H9 (cell line): ENCODE data around the gene C19orf25. TPM values are rescaled to one million over a fixed set of nuclear protein-coding genes. Genes with fewer than 3 reads are reported as not detected.

ENCODE experiments used
- DNase-seq: peaks from one replicate; pipeline ENCODE4 v3.0.0-alpha.2; 2017
- H2AFZ ChIP-seq: one replicate; pipeline ENCODE4 v1.6.1; 2013; ENCODE audit warnings: mild to moderate bottlenecking, low read length, control low read depth, moderate library complexity
- H2AK5ac ChIP-seq: 2 replicates; pipeline ENCODE4 v1.6.1; 2013; ENCODE audit warnings: low read length, control low read depth, mixed read lengths; ENCODE audit not compliant: insufficient read length
- H2BK120ac ChIP-seq: one replicate; pipeline ENCODE4 v1.6.1; 2013; ENCODE audit warnings: low read depth, mild to moderate bottlenecking, low read length, control low read depth, inconsistent platforms; ENCODE audit not compliant: poor library complexity, severe bottlenecking
- H2BK12ac ChIP-seq: 2 replicates; pipeline ENCODE4 v1.6.1; 2013; ENCODE audit warnings: low read length, control low read depth, mixed read lengths, low read depth; ENCODE audit not compliant: insufficient read length
- H2BK15ac ChIP-seq: 2 replicates; pipeline ENCODE4 v1.6.1; 2013; ENCODE audit warnings: low read depth, low read length, control low read depth
- H2BK20ac ChIP-seq: one replicate; pipeline ENCODE4 v1.6.1; 2013; ENCODE audit warnings: low read depth, mild to moderate bottlenecking, low read length, control low read depth, inconsistent platforms; ENCODE audit not compliant: poor library complexity, severe bottlenecking
- H2BK5ac ChIP-seq: 2 replicates; pipeline ENCODE4 v1.6.1; 2013; ENCODE audit warnings: low read length, control low read depth, mixed read lengths; ENCODE audit not compliant: insufficient read length
- H3K14ac ChIP-seq: 2 replicates; pipeline ENCODE4 v1.6.1; 2013; ENCODE audit warnings: low read length, control low read depth; ENCODE audit not compliant: insufficient read depth
- H3K18ac ChIP-seq: 2 replicates; pipeline ENCODE4 v1.6.1; 2013; ENCODE audit warnings: low read depth, mild to moderate bottlenecking, mixed read lengths, low read length, control low read depth; ENCODE audit not compliant: insufficient read length
- H3K23ac ChIP-seq: 2 replicates; pipeline ENCODE4 v1.6.1; 2013; ENCODE audit warnings: low read length, control low read depth, mixed read lengths, low read depth; ENCODE audit not compliant: insufficient read length
- H3K23me2 ChIP-seq: 2 replicates; pipeline ENCODE4 v1.6.1; 2013; ENCODE audit warnings: low read depth, mild to moderate bottlenecking, mixed read lengths, low read length, control low read depth; ENCODE audit not compliant: insufficient read length, poor library complexity, severe bottlenecking
- H3K27ac ChIP-seq: 2 replicates; pipeline ENCODE4 v1.5.1; 2013; ENCODE audit warnings: low read length, control low read depth, mixed read lengths, low read depth; ENCODE audit not compliant: insufficient read length
- H3K27me3 ChIP-seq: 2 replicates; pipeline ENCODE4 v1.6.1; 2013; ENCODE audit warnings: low read length, control low read depth, inconsistent platforms; ENCODE audit not compliant: insufficient read depth
- H3K4ac ChIP-seq: 2 replicates; pipeline ENCODE4 v1.6.1; 2013; ENCODE audit warnings: low read depth, mild to moderate bottlenecking, control low read depth, inconsistent platforms, low read length, moderate library complexity
- H3K4me1 ChIP-seq: 2 replicates; pipeline ENCODE4 v1.6.1; 2013; ENCODE audit warnings: low read length, control low read depth, inconsistent platforms; ENCODE audit not compliant: insufficient read depth
- H3K4me2 ChIP-seq: 2 replicates; pipeline ENCODE4 v1.6.1; 2013; ENCODE audit warnings: low read length, control low read depth, mixed read lengths; ENCODE audit not compliant: insufficient read length, insufficient read depth
- H3K56ac ChIP-seq: 2 replicates; pipeline ENCODE4 v1.6.1; 2013; ENCODE audit warnings: low read depth, mild to moderate bottlenecking, mixed read lengths, low read length, control low read depth; ENCODE audit not compliant: insufficient read length
- H3K79me1 ChIP-seq: 2 replicates; pipeline ENCODE4 v1.6.1; 2013; ENCODE audit warnings: low read depth, mild to moderate bottlenecking, moderate library complexity, low read length, control low read depth, inconsistent platforms; ENCODE audit not compliant: insufficient read depth, poor library complexity, severe bottlenecking
- H3K79me2 ChIP-seq: 2 replicates; pipeline ENCODE4 v1.6.1; 2013; ENCODE audit warnings: low read length, control low read depth, inconsistent platforms; ENCODE audit not compliant: insufficient read depth
- H3K9ac ChIP-seq: 2 replicates; pipeline ENCODE4 v1.6.1; 2013; ENCODE audit warnings: low read length, control low read depth, mixed read lengths; ENCODE audit not compliant: insufficient read length; ENCODE audit errors: extremely low read depth
- H3K9me3 ChIP-seq: one replicate; pipeline ENCODE4 v1.6.1; 2013; ENCODE audit warnings: low read depth, low read length, inconsistent platforms; ENCODE audit not compliant: control insufficient read depth
- H3T11ph ChIP-seq: one replicate; pipeline ENCODE4 v1.6.1; 2013; ENCODE audit warnings: mild to moderate bottlenecking, low read length, control low read depth, inconsistent platforms
- H4K20me1 ChIP-seq: one replicate; pipeline ENCODE4 v1.6.1; 2013; ENCODE audit not compliant: control insufficient read depth, insufficient read length, insufficient read depth
- H4K5ac ChIP-seq: 2 replicates; pipeline ENCODE4 v1.6.1; 2013; ENCODE audit warnings: low read depth, mild to moderate bottlenecking, mixed read lengths, low read length, control low read depth; ENCODE audit not compliant: insufficient read length
- H4K8ac ChIP-seq: replicated peaks from 2 replicates; pipeline ENCODE4 v1.6.1; 2013; ENCODE audit warnings: low read length, control low read depth, mixed read lengths, low read depth; ENCODE audit not compliant: insufficient read length
- H4K91ac ChIP-seq: 2 replicates; pipeline ENCODE4 v1.6.1; 2013; ENCODE audit warnings: low read depth, mild to moderate bottlenecking, moderate library complexity, mixed read lengths, low read length, control low read depth; ENCODE audit not compliant: insufficient read length
- H3K27ac Mint-ChIP-seq, 3 experiments: 2 replicates in 2 of 3; 3 replicates in 1 of 3; pipeline ENCODE4 v1.8.0; 2020 to 2021; ENCODE audit warnings: mixed read lengths in 3 of 3, mild to moderate bottlenecking in 1 of 3, moderate library complexity in 1 of 3
- H3K27me3 Mint-ChIP-seq: 2 replicates; pipeline ENCODE4 v1.8.0; 2021; ENCODE audit warnings: low read depth, mild to moderate bottlenecking, moderate library complexity, mixed read lengths
- H3K36me3 Mint-ChIP-seq, 3 experiments: 2 replicates in 2 of 3; 3 replicates in 1 of 3; pipeline ENCODE4 v1.8.0; 2020 to 2021; ENCODE audit warnings: low read depth in 3 of 3, mixed read lengths in 3 of 3; ENCODE audit not compliant: insufficient read depth in 1 of 3
- H3K4me1 Mint-ChIP-seq, 2 experiments: 2 replicates each; pipeline ENCODE4 v1.8.0; 2020; ENCODE audit warnings: mixed read lengths in 2 of 2
- H3K4me3 Mint-ChIP-seq, 2 experiments: 2 replicates in 1 of 2; 3 replicates in 1 of 2; pipeline ENCODE4 v1.8.0; 2020 to 2021; ENCODE audit warnings: mild to moderate bottlenecking in 2 of 2, mixed read lengths in 2 of 2, moderate library complexity in 1 of 2
- H3K9me3 Mint-ChIP-seq, 2 experiments: 2 replicates in 1 of 2; 3 replicates in 1 of 2; pipeline ENCODE4 v1.8.0; 2020; ENCODE audit warnings: mild to moderate bottlenecking in 2 of 2, mixed read lengths in 2 of 2, moderate library complexity in 1 of 2
- WGBS: extraction: QIAGEN DNeasy Blood & Tissue Kit; methylation state at CpG from one replicate; pipeline ENCODE4 v1.1.7; 2013; ENCODE audit warnings: missing lambda C conversion rate, low lambda C conversion rate, mixed read lengths; ENCODE audit not compliant: insufficient read length; ENCODE audit errors: extremely low coverage; 5-methylcytosine and 5-hydroxymethylcytosine counted together
- total RNA-seq: library from RNA; stranded (reverse); gene quantifications from 2 replicates; pipeline ENCODE4 v1.2.1, GENCODE V29; 2021
- TF ChIP-seq, protein P1 (sequence below): fragments of 200-600 bp; sonication (generic); conservative IDR thresholded peaks from 3 replicates; pipeline ENCODE4 v1.8.0; 2021; ENCODE audit warnings: antibody characterized with exemption, mild to moderate bottlenecking

The C19orf25 gene
- total RNA-seq, 1 experiment from 2014 or later: 36.8 TPM

DNA sequence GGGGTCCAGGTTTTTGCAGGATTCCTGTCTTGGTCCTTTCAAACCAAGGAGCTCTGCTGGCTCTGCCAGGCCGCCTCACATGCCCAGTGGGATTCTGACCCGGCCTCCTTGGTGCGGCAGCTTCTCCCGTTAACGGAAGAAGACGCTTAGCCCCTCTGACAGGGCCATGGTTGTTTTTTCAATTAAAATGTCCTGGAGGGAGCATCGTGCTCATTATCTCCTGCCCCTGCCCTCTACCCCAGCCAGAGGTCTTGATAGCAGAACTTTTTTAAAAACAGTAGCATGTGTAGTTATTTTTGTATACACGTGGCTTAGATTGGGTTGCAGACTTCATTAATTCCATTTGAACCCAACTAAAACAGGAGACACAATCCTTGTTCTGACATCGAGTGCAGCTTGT lies 52.3 kb downstream of the C19orf25 start:
- Histone ChIP-seq H2AFZ (no peak overlapping the region), H3K18ac (no peak overlapping the region), H3K23me2 (peaks cover 6% of the 10 kb centered on the region), H3K23ac (no peak overlapping the region), H2BK5ac (no peak overlapping the region), H2BK12ac (no peak overlapping the region), H3K14ac (no peak overlapping the region), H3K4me2 (no peak overlapping the region), H3K79me2 (no peaks in the 10 kb centered on the region; the same call in 1 of the 2 replicates), H4K5ac (no peak overlapping the region), H3K79me1 (peaks cover 3% of the 10 kb centered on the region), H2BK15ac (no peak overlapping the region), H3K4me1 (no peaks in the 10 kb centered on the region), H4K8ac (no peak overlapping the region), H2BK20ac (no peak overlapping the region), H3K56ac (no peak overlapping the region), H4K91ac (no peak overlapping the region), H3K27me3 (no peaks in the 10 kb centered on the region), H3K9me3 (no peaks in the 10 kb centered on the region), H3K9ac (no peak overlapping the region), H4K20me1 (no peaks in the 10 kb centered on the region), H3K27ac (no peak overlapping the region), H2AK5ac (no peak overlapping the region), H3K4ac (no peak overlapping the region), H3T11ph (no peak overlapping the region), H2BK120ac (no peak overlapping the region)
- Mint-ChIP-seq H3K27ac (0 out of 7 replicates have a peak overlapping the region, but pooled peaks of 1 of the 3 experiments have one; percentile 51), H3K36me3 (peaks cover 20 to 81% (median 62%) of the 10 kb centered on the region in 3 experiments; a peak in 6 of 7 replicates), H3K4me1 (peaks cover 0 to 18% of the 10 kb centered on the region in 2 experiments; a peak in 2 of 4 replicates), H3K9me3 (no peaks in the 10 kb centered on the region), H3K27me3 (no peaks in the 10 kb centered on the region), H3K4me3 (no peak overlapping the region)
- TF ChIP-seq, protein P1, sequence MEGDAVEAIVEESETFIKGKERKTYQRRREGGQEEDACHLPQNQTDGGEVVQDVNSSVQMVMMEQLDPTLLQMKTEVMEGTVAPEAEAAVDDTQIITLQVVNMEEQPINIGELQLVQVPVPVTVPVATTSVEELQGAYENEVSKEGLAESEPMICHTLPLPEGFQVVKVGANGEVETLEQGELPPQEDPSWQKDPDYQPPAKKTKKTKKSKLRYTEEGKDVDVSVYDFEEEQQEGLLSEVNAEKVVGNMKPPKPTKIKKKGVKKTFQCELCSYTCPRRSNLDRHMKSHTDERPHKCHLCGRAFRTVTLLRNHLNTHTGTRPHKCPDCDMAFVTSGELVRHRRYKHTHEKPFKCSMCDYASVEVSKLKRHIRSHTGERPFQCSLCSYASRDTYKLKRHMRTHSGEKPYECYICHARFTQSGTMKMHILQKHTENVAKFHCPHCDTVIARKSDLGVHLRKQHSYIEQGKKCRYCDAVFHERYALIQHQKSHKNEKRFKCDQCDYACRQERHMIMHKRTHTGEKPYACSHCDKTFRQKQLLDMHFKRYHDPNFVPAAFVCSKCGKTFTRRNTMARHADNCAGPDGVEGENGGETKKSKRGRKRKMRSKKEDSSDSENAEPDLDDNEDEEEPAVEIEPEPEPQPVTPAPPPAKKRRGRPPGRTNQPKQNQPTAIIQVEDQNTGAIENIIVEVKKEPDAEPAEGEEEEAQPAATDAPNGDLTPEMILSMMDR: no peak
- no CpG with 5 or more reads among the region's 9 CpGs for WGBS
- no peak for DNase-seq
